VCaP (cell line): ENCODE measurements around the gene PPFIA3.
"Not testable (repeated sequence)": the region's sequence is repeated elsewhere in the genome, so short reads cannot be mapped to it uniquely, and the experiment has no call there.

ENCODE experiments used
- H3K27ac ChIP-seq: fragments of 450-650 bp; 2 replicates; pipeline ENCODE4 v1.5.1; 2017
- TF ChIP-seq, protein P1 (sequence below): fragments of 450-650 bp; conservative IDR thresholded peaks from 2 replicates; pipeline ENCODE4 v1.5.1; 2017; ENCODE audit warnings: mild to moderate bottlenecking, moderate library complexity

The PPFIA3 gene

DNA sequence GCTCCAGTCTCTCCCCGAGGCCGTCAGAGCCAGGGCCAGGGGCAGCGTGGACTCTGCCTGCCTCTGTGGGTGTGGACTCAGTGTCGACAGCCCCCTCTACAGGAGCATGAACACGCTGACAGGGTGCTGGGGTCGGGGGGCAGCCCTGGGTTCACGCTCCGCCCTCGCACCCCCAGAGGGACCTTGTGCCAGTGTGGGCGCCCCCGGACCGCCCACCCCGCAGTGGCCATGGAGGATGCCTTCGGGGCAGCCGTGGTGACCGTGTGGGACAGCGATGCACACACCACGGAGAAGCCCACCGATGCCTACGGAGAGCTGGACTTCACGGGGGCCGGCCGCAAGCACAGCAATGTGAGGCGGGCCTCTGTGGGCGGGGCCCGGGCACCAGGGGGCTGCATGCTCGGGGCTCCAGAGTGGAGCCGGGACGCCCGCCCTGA is 46.5 kb downstream of the PPFIA3 start:
- TF ChIP-seq, protein P1, sequence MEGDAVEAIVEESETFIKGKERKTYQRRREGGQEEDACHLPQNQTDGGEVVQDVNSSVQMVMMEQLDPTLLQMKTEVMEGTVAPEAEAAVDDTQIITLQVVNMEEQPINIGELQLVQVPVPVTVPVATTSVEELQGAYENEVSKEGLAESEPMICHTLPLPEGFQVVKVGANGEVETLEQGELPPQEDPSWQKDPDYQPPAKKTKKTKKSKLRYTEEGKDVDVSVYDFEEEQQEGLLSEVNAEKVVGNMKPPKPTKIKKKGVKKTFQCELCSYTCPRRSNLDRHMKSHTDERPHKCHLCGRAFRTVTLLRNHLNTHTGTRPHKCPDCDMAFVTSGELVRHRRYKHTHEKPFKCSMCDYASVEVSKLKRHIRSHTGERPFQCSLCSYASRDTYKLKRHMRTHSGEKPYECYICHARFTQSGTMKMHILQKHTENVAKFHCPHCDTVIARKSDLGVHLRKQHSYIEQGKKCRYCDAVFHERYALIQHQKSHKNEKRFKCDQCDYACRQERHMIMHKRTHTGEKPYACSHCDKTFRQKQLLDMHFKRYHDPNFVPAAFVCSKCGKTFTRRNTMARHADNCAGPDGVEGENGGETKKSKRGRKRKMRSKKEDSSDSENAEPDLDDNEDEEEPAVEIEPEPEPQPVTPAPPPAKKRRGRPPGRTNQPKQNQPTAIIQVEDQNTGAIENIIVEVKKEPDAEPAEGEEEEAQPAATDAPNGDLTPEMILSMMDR, result no peak
- peak overlapping the region; percentile 100 for H3K27ac ChIP-seq

DNA sequence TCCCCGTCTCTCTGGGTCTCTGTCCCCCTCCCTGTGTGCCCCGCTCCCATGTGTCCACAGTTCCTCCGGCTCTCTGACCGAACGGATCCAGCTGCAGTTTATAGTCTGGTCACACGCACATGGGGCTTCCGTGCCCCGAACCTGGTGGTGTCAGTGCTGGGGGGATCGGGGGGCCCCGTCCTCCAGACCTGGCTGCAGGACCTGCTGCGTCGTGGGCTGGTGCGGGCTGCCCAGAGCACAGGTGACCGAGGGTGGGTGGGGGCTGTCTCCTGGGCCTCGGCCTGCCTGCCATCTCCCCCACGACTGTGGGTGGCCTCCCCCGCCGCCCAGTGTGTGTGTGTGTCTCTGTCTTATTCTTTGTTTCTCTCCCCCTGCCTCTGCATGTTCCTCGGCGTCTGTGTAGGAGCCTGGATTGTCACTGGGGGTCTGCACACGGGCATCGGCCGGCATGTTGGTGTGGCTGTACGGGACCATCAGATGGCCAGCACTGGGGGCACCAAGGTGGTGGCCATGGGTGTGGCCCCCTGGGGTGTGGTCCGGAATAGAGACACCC is 48.6 kb downstream of the PPFIA3 start:
- TF ChIP-seq, protein P1, result no peak
- H3K27ac ChIP-seq, result peak overlapping the region; percentile 25; the same call in 1 of the 2 replicates

DNA sequence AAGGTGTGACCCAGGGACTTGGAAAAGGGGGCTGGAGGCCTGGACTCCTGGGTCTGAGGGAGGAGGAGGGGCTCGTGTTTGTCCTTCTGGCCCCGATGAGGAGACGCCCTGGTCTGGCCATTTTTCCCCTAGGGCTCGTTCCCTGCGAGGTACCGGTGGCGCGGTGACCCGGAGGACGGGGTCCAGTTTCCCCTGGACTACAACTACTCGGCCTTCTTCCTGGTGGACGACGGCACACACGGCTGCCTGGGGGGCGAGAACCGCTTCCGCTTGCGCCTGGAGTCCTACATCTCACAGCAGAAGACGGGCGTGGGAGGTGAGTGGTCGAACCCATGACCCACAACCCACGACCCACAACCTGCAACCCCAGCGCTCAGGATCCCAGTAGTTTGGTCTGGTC is 49.1 kb downstream of the PPFIA3 start:
- TF ChIP-seq, protein P1, result no peak
- H3K27ac ChIP-seq, result peak overlapping the region; percentile 25; the same call in 1 of the 2 replicates

DNA sequence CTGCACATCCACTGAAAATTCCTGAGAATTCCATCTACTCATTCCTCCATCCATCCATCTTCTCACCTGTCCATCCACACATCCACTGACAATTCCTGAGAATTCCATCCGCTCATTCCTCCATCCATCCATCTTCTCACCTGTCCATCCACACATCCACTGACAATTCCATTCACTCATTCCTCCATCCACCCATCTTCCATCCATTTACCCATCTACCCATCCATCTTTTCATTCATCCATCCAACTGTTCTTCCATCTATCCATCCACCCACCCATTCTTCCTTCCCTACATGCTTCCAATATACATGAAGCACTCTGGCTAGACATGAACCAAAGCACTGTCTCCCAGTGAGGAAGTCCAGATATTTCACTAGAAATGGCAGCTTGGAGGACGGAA is 53.9 kb downstream of the PPFIA3 start:
- TF ChIP-seq, protein P1, result no peak
- H3K27ac ChIP-seq, result no peak overlapping the region

DNA sequence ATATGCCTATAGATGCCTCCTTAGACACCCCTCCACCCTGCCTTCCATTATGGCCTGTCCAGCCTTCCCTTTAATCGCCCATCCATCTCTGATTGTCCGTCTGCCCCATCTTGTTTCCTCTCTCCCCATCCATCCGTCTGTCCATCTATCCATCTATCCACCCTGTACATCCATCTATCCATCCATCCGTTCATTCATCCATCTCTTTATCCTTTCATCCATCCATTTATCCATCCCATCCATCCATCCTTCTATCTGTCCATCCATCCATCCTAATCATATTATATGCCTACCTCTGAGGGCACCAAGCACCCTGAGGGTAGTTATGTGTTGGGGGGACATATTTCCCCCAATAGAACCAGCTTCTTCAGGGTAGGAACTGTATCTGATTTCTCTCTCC is 61.3 kb downstream of the PPFIA3 start:
- TF ChIP-seq, protein P1, result no peak
- H3K27ac ChIP-seq, result no peak overlapping the region

DNA sequence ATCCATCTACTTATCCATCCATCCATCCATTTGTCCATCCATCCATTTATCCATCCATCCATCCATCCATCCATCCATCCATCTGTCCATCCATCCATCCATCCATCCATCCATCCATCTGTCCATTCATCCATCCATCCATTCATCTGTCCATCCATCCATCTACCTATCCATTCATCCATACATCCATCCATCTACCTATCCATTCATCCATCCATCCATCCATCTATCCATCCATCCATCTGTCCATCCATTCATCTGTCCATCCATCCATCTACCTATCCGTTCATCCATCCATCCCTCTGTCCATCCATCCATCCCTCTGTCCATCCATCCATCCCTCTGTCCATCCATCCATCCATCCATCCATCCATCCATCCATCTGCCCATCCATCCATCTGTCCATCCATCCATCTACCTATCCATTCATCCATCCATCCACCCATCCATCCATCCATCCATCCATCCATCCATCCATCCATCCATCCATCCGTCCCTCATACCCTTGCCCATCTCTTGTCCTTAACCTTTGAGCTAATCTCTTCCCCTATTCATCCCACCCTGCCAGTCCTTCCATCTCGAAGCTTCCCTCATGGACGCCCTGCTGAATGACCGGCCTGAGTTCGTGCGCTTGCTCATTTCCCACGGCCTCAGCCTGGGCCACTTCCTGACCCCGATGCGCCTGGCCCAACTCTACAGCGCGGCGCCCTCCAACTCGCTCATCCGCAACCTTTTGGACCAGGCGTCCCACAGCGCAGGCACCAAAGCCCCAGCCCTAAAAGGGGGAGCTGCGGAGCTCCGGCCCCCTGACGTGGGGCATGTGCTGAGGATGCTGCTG is 62.9 kb downstream of the PPFIA3 start:
- H3K27ac ChIP-seq, result not testable (repeated sequence)

DNA sequence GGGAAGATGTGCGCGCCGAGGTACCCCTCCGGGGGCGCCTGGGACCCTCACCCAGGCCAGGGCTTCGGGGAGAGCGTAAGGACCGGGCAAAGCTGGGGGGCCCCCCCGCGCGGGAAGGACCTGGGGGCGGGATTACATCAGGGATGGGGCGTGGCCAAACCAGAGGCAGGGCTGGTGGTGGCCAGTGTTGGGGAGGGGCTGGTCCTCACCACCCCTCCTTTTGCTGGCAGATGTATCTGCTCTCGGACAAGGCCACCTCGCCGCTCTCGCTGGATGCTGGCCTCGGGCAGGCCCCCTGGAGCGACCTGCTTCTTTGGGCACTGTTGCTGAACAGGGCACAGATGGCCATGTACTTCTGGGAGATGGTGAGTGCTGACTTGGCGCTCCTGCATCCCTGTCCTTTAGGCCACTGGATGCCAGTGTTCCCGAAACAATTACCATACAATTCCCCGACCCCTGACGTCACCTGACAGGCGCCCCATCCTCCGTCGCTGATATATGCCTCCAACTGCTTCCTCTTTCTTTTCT is 63.6 kb downstream of the PPFIA3 start:
- TF ChIP-seq, protein P1, result no peak
- H3K27ac ChIP-seq, result no peak overlapping the region

DNA sequence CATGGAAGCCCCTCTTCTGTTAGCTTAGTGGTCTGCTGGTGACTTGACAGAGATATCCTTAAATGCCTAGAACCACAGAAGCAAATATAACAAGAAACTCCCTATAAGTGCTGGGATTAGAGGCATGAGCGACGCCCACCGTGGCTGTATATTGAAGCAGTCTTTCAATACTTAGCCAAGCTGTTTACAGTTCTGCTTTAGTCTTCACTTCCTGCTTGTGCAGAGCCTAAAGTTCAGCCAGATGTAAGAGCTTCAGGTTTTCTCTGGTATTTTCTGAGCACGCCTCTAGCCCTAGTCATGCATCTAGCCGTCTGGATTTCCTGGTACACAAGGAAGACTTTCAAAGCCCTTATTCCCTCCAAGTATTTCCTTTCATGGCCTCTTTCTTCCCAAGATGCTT is 66.8 kb downstream of the PPFIA3 start:
- TF ChIP-seq, protein P1, result no peak
- H3K27ac ChIP-seq, result no peak overlapping the region
